Natural killer cell (primary cell): Measurements from ENCODE around the gene SLC2A9. TPM values are rescaled to one million over a fixed set of nuclear protein-coding genes. Genes with fewer than 3 reads are reported as not detected.

Experiments
- ATAC-seq, 3 donors: fragments of 150-1000 bp in 2 of 3; fragments of 200-7000 bp in 1 of 3; cut with Tn5 transposase; 1 replicate in 1 of 3; 2 replicates in 2 of 3; pipeline ENCODE4 v1.10.0; 2021; ENCODE audit warnings: mild to moderate bottlenecking in 2 of 3, moderate library complexity in 2 of 3
- DNase-seq, 2 donors: peaks; one replicate each; pipeline versions ENCODE4 v3.0.0 to v3.0.0-alpha.2; 2013 to 2021; ENCODE audit warnings: mixed read lengths in 1 of 2
- H3K27ac ChIP-seq: one replicate; pipeline ENCODE4 v1.5.1; 2013; ENCODE audit warnings: mild to moderate bottlenecking, low read length
- H3K27me3 ChIP-seq: one replicate; pipeline ENCODE4 v1.6.1; 2013; ENCODE audit warnings: low read length; ENCODE audit not compliant: control insufficient read depth, insufficient read depth
- H3K36me3 ChIP-seq: one replicate; pipeline ENCODE4 v1.6.1; 2013; ENCODE audit warnings: low read length; ENCODE audit not compliant: control insufficient read depth, insufficient read depth
- H3K4me1 ChIP-seq: one replicate; pipeline ENCODE4 v1.6.1; 2013; ENCODE audit warnings: low read length; ENCODE audit not compliant: control insufficient read depth, insufficient read depth
- H3K4me3 ChIP-seq: one replicate; pipeline ENCODE4 v1.5.1; 2013; ENCODE audit warnings: low read length
- H3K9me3 ChIP-seq: one replicate; pipeline ENCODE4 v1.6.1; 2013; ENCODE audit warnings: low read length; ENCODE audit not compliant: control insufficient read depth, insufficient read depth
- H3K27ac Mint-ChIP-seq, 2 donors: one replicate each; pipeline ENCODE4 v1.8.0; 2022; ENCODE audit warnings: mild to moderate bottlenecking in 2 of 2, mixed read lengths in 2 of 2, moderate library complexity in 1 of 2
- H3K27me3 Mint-ChIP-seq, 2 donors: one replicate each; pipeline ENCODE4 v1.8.0; 2022; ENCODE audit warnings: low read depth in 2 of 2, mixed read lengths in 2 of 2
- H3K36me3 Mint-ChIP-seq: one replicate; pipeline ENCODE4 v1.8.0; 2022; ENCODE audit warnings: mixed read lengths
- H3K4me1 Mint-ChIP-seq, 2 donors: one replicate each; pipeline ENCODE4 v1.8.0; 2022; ENCODE audit warnings: mixed read lengths in 2 of 2
- H3K4me3 Mint-ChIP-seq: one replicate; pipeline ENCODE4 v1.8.0; 2022; ENCODE audit warnings: mild to moderate bottlenecking, moderate library complexity, mixed read lengths
- H3K9me3 Mint-ChIP-seq, 2 donors: one replicate each; pipeline ENCODE4 v1.8.0; 2022; ENCODE audit warnings: mixed read lengths in 2 of 2
- CTCF ChIP-seq: fragments of 200-600 bp; IDR thresholded peaks from one replicate; pipeline ENCODE4 v1.8.0; 2022; ENCODE audit warnings: antibody characterized with exemption
- WGBS: methylation state at CpG from one replicate; pipeline ENCODE4 v1.1.7; 2013; ENCODE audit warnings: missing lambda C conversion rate; ENCODE audit not compliant: insufficient coverage; 5-methylcytosine and 5-hydroxymethylcytosine counted together
- intact Hi-C: fragments of 100-400 bp; cut with micrococcal nuclease; formaldehyde crosslinking; loops from one replicate; pipeline ENCODE4 v1.14.2; 2022
- total RNA-seq, 4 donors: library from RNA; stranded (reverse); fragments of 120-200 nt in 1 of 4; gene quantifications; one replicate each; pipeline versions ENCODE4 v1.2.3 to v1.2.4, GENCODE V29; 2013 to 2022

The SLC2A9 gene
- total RNA-seq, 3 donors from 2014 or later (not counting 1 experiment from before 2014, with no cell fraction given): 1.5 to 5.5 (median 3.9) TPM

- ATAC-seq (no peak), DNase-seq (no peak)
- 84% methylated on average over 2 of the region's 2 CpGs for WGBS
- Histone ChIP-seq H3K4me3 (no peak overlapping the region), H3K27ac (peak overlapping the region; percentile 21), H3K27me3 (no peaks in the 10 kb centered on the region), H3K4me1 (peaks cover 28% of the 10 kb centered on the region), H3K9me3 (no peaks in the 10 kb centered on the region), H3K36me3 (no peaks in the 10 kb centered on the region)
- intact Hi-C loops: no loop called here
- Mint-ChIP-seq H3K4me1 (peaks cover under 1 to 6% of the 10 kb centered on the region in 2 donors), H3K4me3 (no peak overlapping the region), H3K27me3 (peaks cover 0 to 9% of the 10 kb centered on the region in 2 donors), H3K36me3 (no peaks in the 10 kb centered on the region), H3K9me3 (no peaks in the 10 kb centered on the region), H3K27ac (no peak overlapping the region)
- no peak for TF ChIP-seq CTCF
These were observed 3.0 kb upstream of the SLC2A9 start for GRCh38 chr4:10024303-10024702.

GRCh38 chr4:10023806-10024205 is 2.5 kb upstream of the SLC2A9 start:
- Histone ChIP-seq H3K27me3 (no peaks in the 10 kb centered on the region), H3K4me1 (peaks cover 33% of the 10 kb centered on the region), H3K4me3 (no peak overlapping the region), H3K9me3 (no peaks in the 10 kb centered on the region), H3K27ac (peak overlapping the region; percentile 21), H3K36me3 (no peaks in the 10 kb centered on the region)
- intact Hi-C loops: no loop called here
- ATAC-seq: no peak
- H3K4me1 Mint-ChIP-seq: peaks cover 5 to 11% of the 10 kb centered on the region in 2 donors
- no peaks in the 10 kb centered on the region for H3K36me3 Mint-ChIP-seq
- DNase-seq: no peak
- TF ChIP-seq CTCF: no peak
- 70% methylated on average over 7 of the region's 7 CpGs for WGBS
- H3K9me3 Mint-ChIP-seq: no peaks in the 10 kb centered on the region
- H3K27me3 Mint-ChIP-seq: peaks cover 0 to 9% of the 10 kb centered on the region in 2 donors
- no peak overlapping the region for H3K27ac Mint-ChIP-seq
- H3K4me3 Mint-ChIP-seq: no peak overlapping the region

GRCh38 chr4:10023050-10023419 is 1.7 kb upstream of the SLC2A9 start:
- Histone ChIP-seq H3K36me3 (no peaks in the 10 kb centered on the region), H3K27ac (no peak overlapping the region), H3K27me3 (no peaks in the 10 kb centered on the region), H3K4me3 (no peak overlapping the region), H3K4me1 (peaks cover 39% of the 10 kb centered on the region), H3K9me3 (no peaks in the 10 kb centered on the region)
- intact Hi-C loops: no loop called here
- Mint-ChIP-seq H3K36me3 (no peaks in the 10 kb centered on the region), H3K4me3 (no peak overlapping the region), H3K27ac (no peak overlapping the region), H3K4me1 (peaks cover 13 to 19% of the 10 kb centered on the region in 2 donors), H3K27me3 (peaks cover 0 to 9% of the 10 kb centered on the region in 2 donors), H3K9me3 (no peaks in the 10 kb centered on the region)
- WGBS: 85% methylated on average over 5 of the region's 5 CpGs
- DNase-seq: no peak
- ATAC-seq: no peak
- no peak for TF ChIP-seq CTCF

GRCh38 chr4:10022346-10023049 is 1.2 kb upstream of the SLC2A9 start:
- no peaks in the 10 kb centered on the region for H3K36me3 ChIP-seq
- Mint-ChIP-seq H3K27ac (no peak overlapping the region), H3K4me3 (no peak overlapping the region), H3K27me3 (peaks cover 0 to 9% of the 10 kb centered on the region in 2 donors), H3K9me3 (no peaks in the 10 kb centered on the region), H3K36me3 (no peaks in the 10 kb centered on the region), H3K4me1 (peaks cover 13 to 19% of the 10 kb centered on the region in 2 donors)
- intact Hi-C loops: no loop called here
- DNase-seq: no peak
- ATAC-seq: no peak
- H3K27ac ChIP-seq: no peak overlapping the region
- WGBS: 78% methylated on average over 14 of the region's 14 CpGs
- H3K4me3 ChIP-seq: no peak overlapping the region
- TF ChIP-seq CTCF: no peak
- no peaks in the 10 kb centered on the region for H3K9me3 ChIP-seq
- peaks cover 39% of the 10 kb centered on the region for H3K4me1 ChIP-seq
- H3K27me3 ChIP-seq: no peaks in the 10 kb centered on the region
